ENCODE results near the gene TSGA10IP.

TSGA10IP gene

GRCh38 chr11:66008095-66008467 lies 62.8 kb downstream of the TSGA10IP start:
- no peak for DNase-seq (ENCODE audit: low read depth)

GRCh38 chr11:66008468-66009101 lies 63.3 kb downstream of the TSGA10IP start:
- no peak for DNase-seq (ENCODE audit: low read depth)
